Measurements from ENCODE around the gene CABLES1. TPM values are rescaled to one million over a fixed set of nuclear protein-coding genes. Genes with fewer than 3 reads are reported as not detected.

Gene CABLES1
- polyA plus RNA-seq, 1 donor (not counting 4 experiments of a cell fraction or from before 2014, with no cell fraction given) = 1.00 TPM

- Histone ChIP-seq H3K4me1 (ENCODE audit: control insufficient read depth, extremely low read depth, insufficient read depth, low read length) (no peaks in the 10 kb centered on the region), H3K4me3 (ENCODE audit: control insufficient read depth in 2 of 3, extremely low read depth in 1 of 3, insufficient read depth in 2 of 3, low read depth in 1 of 3, low read length in 3 of 3) (no peak overlapping the region), H3K9ac (ENCODE audit: control insufficient read depth, extremely low read depth, insufficient read depth, low read length) (no peak overlapping the region), H3K36me3 (ENCODE audit: control insufficient read depth in 2 of 2, extremely low read depth in 1 of 2, insufficient read depth in 2 of 2, low read length in 2 of 2) (no peaks in the 10 kb centered on the region), H3K4me2 (ENCODE audit: control insufficient read depth, extremely low read depth, insufficient read depth, low read depth, low read length) (no peak overlapping the region), H4K20me1 (ENCODE audit: control insufficient read depth, extremely low read depth, insufficient read depth, low read length) (no peaks in the 10 kb centered on the region), H3K9me1 (ENCODE audit: control insufficient read depth, extremely low read depth, insufficient read depth, low read length) (no peaks in the 10 kb centered on the region), H3K79me2 (ENCODE audit: control insufficient read depth, insufficient read depth, low read length) (no peaks in the 10 kb centered on the region), H3K9me3 (ENCODE audit: control insufficient read depth, low read depth, low read length) (no peaks in the 10 kb centered on the region), H2AFZ (ENCODE audit: control insufficient read depth, low read length) (no peak overlapping the region), H3K27ac (ENCODE audit: control insufficient read depth, insufficient read depth, low read length) (no peak overlapping the region), H3K27me3 (ENCODE audit: control insufficient read depth, extremely low read depth, insufficient read depth, low read length) (no peaks in the 10 kb centered on the region)
- dilution Hi-C loops (cut with MboI; ENCODE audit: extremely low pct_ligation_motif_present, low sequenced_read_pairs) = no loop called here
- FAIRE-seq (no peak), DNase-seq (ENCODE audit: low read depth, low spot score) (no peak)
- TF ChIP-seq CTCF (optimal IDR thresholded peaks at IDR 0.05 in 1 of 3, IDR thresholded peaks at IDR 0.05 in 1 of 3, conservative IDR thresholded peaks at IDR 0.05 in 1 of 3; ENCODE audit: extremely low read depth in 1 of 3, insufficient read depth in 2 of 3, low read length in 3 of 3) (no peak), EZH2 (IDR thresholded peaks at IDR 0.05; ENCODE audit: low read length) (no peak)
These were observed 31.7 kb downstream of the CABLES1 start for GRCh38 chr18:23166891-23167541.

- Histone ChIP-seq H3K4me2 (ENCODE audit: control insufficient read depth, extremely low read depth, insufficient read depth, low read depth, low read length) (no peak overlapping the region), H3K27ac (ENCODE audit: control insufficient read depth, insufficient read depth, low read length) (no peak overlapping the region), H3K36me3 (ENCODE audit: control insufficient read depth in 2 of 2, extremely low read depth in 1 of 2, insufficient read depth in 2 of 2, low read length in 2 of 2) (no peaks in the 10 kb centered on the region), H3K9me3 (ENCODE audit: control insufficient read depth, low read depth, low read length) (no peaks in the 10 kb centered on the region), H2AFZ (ENCODE audit: control insufficient read depth, low read length) (no peak overlapping the region), H3K9me1 (ENCODE audit: control insufficient read depth, extremely low read depth, insufficient read depth, low read length) (no peaks in the 10 kb centered on the region), H3K4me3 (ENCODE audit: control insufficient read depth in 2 of 3, extremely low read depth in 1 of 3, insufficient read depth in 2 of 3, low read depth in 1 of 3, low read length in 3 of 3) (no peak overlapping the region), H4K20me1 (ENCODE audit: control insufficient read depth, extremely low read depth, insufficient read depth, low read length) (no peaks in the 10 kb centered on the region), H3K79me2 (ENCODE audit: control insufficient read depth, insufficient read depth, low read length) (no peaks in the 10 kb centered on the region), H3K9ac (ENCODE audit: control insufficient read depth, extremely low read depth, insufficient read depth, low read length) (no peak overlapping the region), H3K27me3 (ENCODE audit: control insufficient read depth, extremely low read depth, insufficient read depth, low read length) (no peaks in the 10 kb centered on the region), H3K4me1 (ENCODE audit: control insufficient read depth, extremely low read depth, insufficient read depth, low read length) (peaks cover 3% of the 10 kb centered on the region)
- no peak for DNase-seq (ENCODE audit: low read depth, low spot score)
- no peak for FAIRE-seq
- dilution Hi-C loops (cut with MboI; ENCODE audit: extremely low pct_ligation_motif_present, low sequenced_read_pairs) = no loop called here
- TF ChIP-seq EZH2 (IDR thresholded peaks at IDR 0.05; ENCODE audit: low read length) = no peak
- TF ChIP-seq CTCF (optimal IDR thresholded peaks at IDR 0.05 in 1 of 3, IDR thresholded peaks at IDR 0.05 in 1 of 3, conservative IDR thresholded peaks at IDR 0.05 in 1 of 3; ENCODE audit: extremely low read depth in 1 of 3, insufficient read depth in 2 of 3, low read length in 3 of 3) = no peak
These were observed 34.4 kb downstream of the CABLES1 start for GRCh38 chr18:23169673-23170044.

All from keratinocyte (primary cell).